ENCODE results near the gene RTL10. TPM values are rescaled to one million over a fixed set of nuclear protein-coding genes. Genes with fewer than 3 reads are reported as not detected.

Gene RTL10
- total RNA-seq, 1 donor from 2014 or later = 21.4 TPM

DNA sequence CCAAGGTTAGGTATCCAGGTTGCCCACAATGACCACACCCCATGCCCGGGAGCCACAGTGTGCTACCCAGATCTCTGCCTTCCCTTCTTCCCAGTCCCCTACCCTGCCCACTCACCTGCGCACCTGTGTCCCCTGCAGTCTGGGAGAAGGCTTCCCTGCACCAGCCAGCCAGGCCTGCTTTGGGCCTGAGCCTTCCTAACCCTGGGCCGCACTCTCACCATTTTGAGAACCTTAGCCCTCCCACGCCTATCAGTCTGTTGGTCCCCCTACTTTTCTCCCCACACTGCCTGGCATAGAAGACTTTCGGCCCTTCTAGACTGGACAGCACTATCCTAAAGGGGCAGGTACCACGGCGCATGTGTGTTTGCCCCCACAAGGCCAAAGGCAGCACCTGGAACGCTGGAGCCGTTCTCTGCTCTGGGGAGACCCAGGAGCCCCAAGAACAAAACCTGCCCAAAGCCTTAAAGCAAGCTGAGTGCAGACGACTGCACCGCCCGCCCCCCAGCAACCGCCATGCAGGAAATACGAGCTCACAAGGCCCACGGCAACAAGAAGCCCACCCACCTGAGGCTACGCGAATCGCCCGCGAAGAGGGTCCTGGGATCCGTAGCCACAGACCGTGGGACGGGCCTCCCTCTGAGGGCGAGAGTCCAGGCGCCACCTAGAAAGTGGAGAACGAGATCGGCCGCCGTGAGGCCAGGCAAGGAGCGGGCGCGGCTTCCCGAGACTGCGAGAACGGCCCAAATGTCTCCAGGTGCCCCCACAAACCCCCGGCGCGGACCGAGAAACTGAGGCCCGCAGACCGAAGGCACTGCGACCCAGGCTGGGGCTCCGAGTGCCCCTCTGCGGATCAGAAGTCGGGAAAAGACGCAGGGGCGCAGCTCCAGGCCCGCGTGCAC lies 546 bp downstream of the RTL10 start:
- DNase-seq (ENCODE audit: extremely low spot score in 2 of 2) = peak; percentile 90 to 93

DNA sequence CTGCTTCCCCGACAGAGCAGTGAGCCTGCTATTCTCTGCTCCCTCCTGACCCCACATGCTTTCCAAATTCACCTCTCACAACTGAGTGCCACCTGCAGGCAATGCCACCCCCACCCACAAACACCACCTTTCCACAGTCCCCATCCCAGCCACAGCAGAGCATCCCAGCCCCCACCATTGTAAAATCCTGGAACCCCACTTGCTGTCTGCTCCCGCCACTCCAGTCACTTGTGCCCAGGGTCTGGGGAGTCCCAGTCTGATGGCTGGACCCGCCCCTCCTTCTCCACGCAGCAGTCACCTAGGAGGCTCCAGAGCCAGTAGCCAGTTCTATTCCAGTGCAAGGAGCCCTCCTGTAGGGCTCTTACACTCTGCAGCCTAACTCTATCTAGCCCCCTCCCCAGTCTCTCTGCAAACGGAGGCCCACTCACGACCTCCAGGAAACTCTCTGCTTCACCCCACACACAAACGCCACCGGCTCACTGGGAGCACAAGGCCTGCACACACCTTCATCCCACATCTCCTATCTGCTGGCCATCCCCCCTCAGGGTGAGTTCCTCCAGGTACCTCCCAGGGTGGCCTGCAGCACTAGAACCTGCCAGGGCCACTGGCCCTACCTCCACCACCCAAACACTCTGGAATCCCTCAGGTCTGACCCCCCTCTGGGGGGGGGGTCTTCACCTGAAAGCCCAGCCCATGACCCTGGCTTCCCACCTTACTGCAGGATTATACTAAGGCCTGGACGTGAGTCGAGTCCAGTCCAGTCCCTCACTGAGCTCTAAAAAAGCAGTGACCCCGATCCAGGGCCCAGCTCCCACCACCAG lies 1.4 kb downstream of the RTL10 start:
- H3K4me1 ChIP-seq = peaks cover 74% of the 10 kb centered on the region
- no peaks in the 10 kb centered on the region for H3K9me3 ChIP-seq
- DNase-seq (ENCODE audit: extremely low spot score in 2 of 2) = peak; percentile 86 to 95
- intact Hi-C loops (cut with DNase I) = no loop called here
- H3K4me3 ChIP-seq = peak overlapping the region; percentile 82 to 85
- H3K27me3 ChIP-seq = no peaks in the 10 kb centered on the region
- H3K36me3 ChIP-seq = peaks cover 0 to 15% of the 10 kb centered on the region in 2 donors
- peak overlapping the region; percentile 94 for H3K27ac ChIP-seq
- TF ChIP-seq POLR2AphosphoS5 (IDR thresholded peaks at IDR 0.05; ENCODE audit: insufficient read depth in 1 of 2, low read depth in 1 of 2) (no peak), POLR2A (IDR thresholded peaks at IDR 0.05) (no peak)
- TF ChIP-seq, protein P1, sequence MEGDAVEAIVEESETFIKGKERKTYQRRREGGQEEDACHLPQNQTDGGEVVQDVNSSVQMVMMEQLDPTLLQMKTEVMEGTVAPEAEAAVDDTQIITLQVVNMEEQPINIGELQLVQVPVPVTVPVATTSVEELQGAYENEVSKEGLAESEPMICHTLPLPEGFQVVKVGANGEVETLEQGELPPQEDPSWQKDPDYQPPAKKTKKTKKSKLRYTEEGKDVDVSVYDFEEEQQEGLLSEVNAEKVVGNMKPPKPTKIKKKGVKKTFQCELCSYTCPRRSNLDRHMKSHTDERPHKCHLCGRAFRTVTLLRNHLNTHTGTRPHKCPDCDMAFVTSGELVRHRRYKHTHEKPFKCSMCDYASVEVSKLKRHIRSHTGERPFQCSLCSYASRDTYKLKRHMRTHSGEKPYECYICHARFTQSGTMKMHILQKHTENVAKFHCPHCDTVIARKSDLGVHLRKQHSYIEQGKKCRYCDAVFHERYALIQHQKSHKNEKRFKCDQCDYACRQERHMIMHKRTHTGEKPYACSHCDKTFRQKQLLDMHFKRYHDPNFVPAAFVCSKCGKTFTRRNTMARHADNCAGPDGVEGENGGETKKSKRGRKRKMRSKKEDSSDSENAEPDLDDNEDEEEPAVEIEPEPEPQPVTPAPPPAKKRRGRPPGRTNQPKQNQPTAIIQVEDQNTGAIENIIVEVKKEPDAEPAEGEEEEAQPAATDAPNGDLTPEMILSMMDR (IDR thresholded peaks at IDR 0.05) = no peak

More for the DNA sequence above, 546 bp downstream of the RTL10 start:
- no peak for TF ChIP-seq POLR2AphosphoS5 (IDR thresholded peaks at IDR 0.05; ENCODE audit: insufficient read depth in 1 of 2, low read depth in 1 of 2)
- H3K9me3 ChIP-seq = no peaks in the 10 kb centered on the region
- H3K4me1 ChIP-seq = peaks cover 65% of the 10 kb centered on the region
- no peaks in the 10 kb centered on the region for H3K27me3 ChIP-seq
- peak overlapping the region; percentile 94 for H3K27ac ChIP-seq
- peaks cover 0 to 15% of the 10 kb centered on the region in 2 donors for H3K36me3 ChIP-seq
- intact Hi-C loops (cut with DNase I) = no loop called here
- H3K4me3 ChIP-seq = peak overlapping the region; percentile 82 to 85

DNA sequence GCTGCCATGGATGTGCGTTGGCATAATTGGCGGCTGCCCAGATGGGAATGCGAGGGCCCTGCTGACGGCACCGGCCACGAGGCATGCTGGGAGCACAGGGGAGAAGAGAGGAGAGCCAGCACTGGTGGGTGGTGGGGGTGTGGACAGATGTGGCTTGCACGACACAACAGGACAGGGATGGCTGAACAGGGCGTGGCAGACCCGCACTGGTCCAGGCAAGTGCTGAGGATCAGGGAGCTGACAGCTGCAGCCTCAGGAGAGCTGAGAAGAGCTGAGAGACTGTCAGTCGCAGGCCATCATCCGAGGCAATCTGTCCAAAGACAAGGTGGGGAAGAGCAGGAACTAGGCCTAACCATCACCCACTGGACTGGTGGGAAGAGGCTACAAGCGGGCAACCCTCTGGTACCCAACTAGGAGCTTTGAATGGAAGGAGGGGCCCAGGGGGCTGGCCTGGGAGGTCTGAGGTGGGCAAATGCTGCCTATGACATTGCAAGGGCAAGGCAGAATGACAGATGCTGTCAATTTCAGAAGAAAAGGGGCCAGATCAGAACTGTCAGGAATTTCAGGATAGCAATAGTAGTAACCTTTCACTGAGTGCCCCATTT lies 2.4 kb downstream of the RTL10 start:
- peaks cover 77% of the 10 kb centered on the region for H3K4me1 ChIP-seq
- no peak overlapping the region for H3K4me3 ChIP-seq
- peaks cover 0 to 15% of the 10 kb centered on the region in 2 donors for H3K36me3 ChIP-seq
- intact Hi-C loops (cut with DNase I) = no loop called here
- H3K27ac ChIP-seq = peak overlapping the region; percentile 0
- TF ChIP-seq, protein P1 (IDR thresholded peaks at IDR 0.05) = no peak
- TF ChIP-seq POLR2AphosphoS5 (IDR thresholded peaks at IDR 0.05; ENCODE audit: insufficient read depth in 1 of 2, low read depth in 1 of 2) = no peak
- no peak for TF ChIP-seq POLR2A (IDR thresholded peaks at IDR 0.05)
- no peaks in the 10 kb centered on the region for H3K27me3 ChIP-seq
- H3K9me3 ChIP-seq = no peaks in the 10 kb centered on the region
- DNase-seq (ENCODE audit: extremely low spot score in 2 of 2) = no peak

DNA sequence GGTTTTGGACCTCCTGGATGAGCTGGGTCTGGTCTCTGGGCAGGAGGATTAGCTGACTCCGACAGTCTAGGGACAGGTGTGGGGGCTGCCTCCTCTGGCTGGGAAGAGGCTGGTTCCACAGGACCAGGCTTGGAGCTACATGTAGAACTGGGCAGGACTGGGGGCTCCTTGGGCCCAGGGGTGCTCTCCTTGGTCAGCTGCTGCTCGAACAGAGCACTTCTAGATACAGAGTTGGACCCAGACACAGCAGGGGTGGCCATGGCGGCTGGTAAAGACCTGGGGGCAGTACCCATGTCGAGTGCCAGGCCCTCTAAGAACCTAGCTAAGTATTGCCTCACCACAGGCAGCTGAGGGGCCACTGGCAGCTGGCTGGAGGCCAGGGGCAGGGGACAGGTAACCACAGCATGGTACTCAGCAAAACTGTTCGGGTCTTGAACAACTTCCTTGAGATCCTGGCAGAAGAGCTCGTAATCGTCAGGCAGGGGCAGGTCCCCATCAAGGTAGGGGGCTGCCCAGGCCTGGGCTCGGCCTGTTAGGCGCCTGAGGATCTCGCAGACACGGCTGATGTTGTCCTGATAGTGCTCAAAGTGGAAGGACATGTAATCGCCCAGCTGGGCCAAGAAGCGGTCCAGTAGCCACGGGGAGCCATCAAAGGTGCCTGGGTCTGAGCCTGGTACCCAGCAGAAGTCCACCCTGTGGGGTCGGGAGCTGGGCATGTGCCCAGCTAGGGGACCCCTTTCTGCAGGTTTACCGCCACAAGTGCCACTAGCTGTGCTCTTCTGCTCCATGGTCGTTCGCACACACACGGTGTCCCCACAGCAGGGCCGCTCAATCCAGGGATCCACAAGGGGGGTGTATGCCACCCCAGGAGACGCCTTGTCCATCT lies 3.1 kb downstream of the RTL10 start:
- Histone ChIP-seq H3K9me3 (no peaks in the 10 kb centered on the region), H3K4me3 (no peak overlapping the region), H3K27me3 (no peaks in the 10 kb centered on the region), H3K27ac (no peak overlapping the region), H3K4me1 (peaks cover 79% of the 10 kb centered on the region), H3K36me3 (peaks cover 0 to 15% of the 10 kb centered on the region in 2 donors)
- no peak for DNase-seq (ENCODE audit: extremely low spot score in 2 of 2)
- no peak for TF ChIP-seq POLR2A (IDR thresholded peaks at IDR 0.05)
- TF ChIP-seq, protein P1 (IDR thresholded peaks at IDR 0.05) = no peak
- intact Hi-C loops (cut with DNase I) = no loop called here
